Activated CD4-positive, alpha-beta T cell treated with anti-CD3 and anti-CD28 coated beads, Interleukin-2, Interleukin-4, amounts not matched to agents 100 ng/mL and 50 ng/mL, durations not matched to agents 16 hours and 8 hours (primary cell): Measurements from ENCODE around the gene SERPING1.

Experiments
- DNase-seq: peaks from one replicate; pipeline ENCODE4 v3.0.0-alpha.2; 2020; ENCODE audit warnings: low spot score

The SERPING1 gene

GRCh38 chr11:57652662-57653061, 55.2 kb downstream of the SERPING1 start:
- DNase-seq, result no peak

- no peak for DNase-seq
Measured at GRCh38 chr11:57653163-57653562, 55.7 kb downstream of the SERPING1 start.

GRCh38 chr11:57656885-57657193, 59.4 kb downstream of the SERPING1 start:
- DNase-seq, result no peak

- DNase-seq, result peak; percentile 99
Measured at GRCh38 chr11:57657194-57658022, 59.9 kb downstream of the SERPING1 start, which contains the start of gene CLP1. CLP1 (plus strand) TSS chr11:57657762; CDS start chr11:57659477, 1,715 bp downstream.

GRCh38 chr11:57658023-57658361, 60.5 kb downstream of the SERPING1 start:
- no peak for DNase-seq

GRCh38 chr11:57659669-57660068, 62.2 kb downstream of the SERPING1 start:
- no peak for DNase-seq

- DNase-seq, result no peak
Measured at GRCh38 chr11:57662893-57663292, 65.4 kb downstream of the SERPING1 start.

GRCh38 chr11:57663975-57664374, 66.5 kb downstream of the SERPING1 start:
- no peak for DNase-seq
